Thymus (tissue), 11 donors: ENCODE data around the gene TNFRSF11A. TPM values are rescaled to one million over a fixed set of nuclear protein-coding genes. Genes with fewer than 3 reads are reported as not detected.

Experiments
- DNase-seq, 9 donors: peaks; one replicate each; pipeline ENCODE4 v3.0.0-alpha.2; 2013; ENCODE audit warnings: low spot score in 9 of 9, low read depth in 6 of 9, missing footprints in 1 of 9
- H3K27ac ChIP-seq, 2 donors: one replicate each; pipeline ENCODE4 v1.5.1; 2013; ENCODE audit warnings: control low read depth in 1 of 2, low read depth in 1 of 2, low read length in 1 of 2, mild to moderate bottlenecking in 1 of 2, moderate library complexity in 1 of 2
- H3K27me3 ChIP-seq, 2 donors: one replicate each; pipeline ENCODE4 v1.5.1; 2013; ENCODE audit warnings: low read length in 1 of 2; ENCODE audit not compliant: control insufficient read depth in 2 of 2, insufficient read depth in 1 of 2
- H3K36me3 ChIP-seq, 2 donors: one replicate each; pipeline ENCODE4 v1.5.1; 2013; ENCODE audit warnings: low read length in 1 of 2, mild to moderate bottlenecking in 1 of 2, moderate library complexity in 1 of 2; ENCODE audit not compliant: control insufficient read depth in 2 of 2, insufficient read depth in 2 of 2
- H3K4me1 ChIP-seq, 2 donors: one replicate each; pipeline ENCODE4 v1.5.1; 2013; ENCODE audit warnings: low read length in 2 of 2; ENCODE audit not compliant: control insufficient read depth in 2 of 2, insufficient read depth in 2 of 2
- H3K4me3 ChIP-seq, 2 donors: one replicate each; pipeline ENCODE4 v1.5.1; 2013; ENCODE audit warnings: low read length in 2 of 2, control low read depth in 1 of 2, mild to moderate bottlenecking in 1 of 2
- H3K9me3 ChIP-seq, 2 donors: one replicate each; pipeline ENCODE4 v1.5.1; 2013; ENCODE audit warnings: low read length in 1 of 2, mild to moderate bottlenecking in 1 of 2; ENCODE audit not compliant: control insufficient read depth in 2 of 2, insufficient read depth in 1 of 2
- WGBS: extraction: QIAGEN DNeasy Blood & Tissue Kit; methylation state at CpG from one replicate; pipeline ENCODE4 v1.1.7; 2013; 5-methylcytosine and 5-hydroxymethylcytosine counted together
- polyA plus RNA-seq: library from polyadenylated mRNA; stranded (reverse); fragments of 200-250 nt; gene quantifications from one replicate; pipeline ENCODE4 v1.2.3, GENCODE V29; 2013
- total RNA-seq: library from RNA; stranded (reverse); fragments of 120-200 nt; gene quantifications from one replicate; pipeline ENCODE4 v1.2.4, GENCODE V29; 2013
- donor health status: healthy.

The TNFRSF11A gene
- total and polyA plus RNA-seq, 2 donors, result 3.6 to 5.4 TPM

- 43% methylated on average over 15 of the region's 15 CpGs for WGBS
- Histone ChIP-seq H3K27ac (no peak overlapping the region), H3K9me3 (no peaks in the 10 kb centered on the region), H3K27me3 (peaks cover 26 to 48% of the 10 kb centered on the region in 2 donors), H3K36me3 (no peaks in the 10 kb centered on the region), H3K4me3 (no peak overlapping the region), H3K4me1 (peaks cover 9 to 26% of the 10 kb centered on the region in 2 donors)
- peak in 2 of 9 donors; percentile 46 to 50 for DNase-seq
These were observed 4.8 kb downstream of the TNFRSF11A start for GRCh38 chr18:62329691-62330454.

- Histone ChIP-seq H3K36me3 (no peaks in the 10 kb centered on the region), H3K27ac (no peak overlapping the region), H3K27me3 (peaks cover 18 to 42% of the 10 kb centered on the region in 2 donors), H3K4me1 (peaks cover 5 to 24% of the 10 kb centered on the region in 2 donors), H3K9me3 (no peaks in the 10 kb centered on the region), H3K4me3 (no peak overlapping the region)
- WGBS, result 96% methylated on average over 7 of the region's 7 CpGs
- no peak for DNase-seq
These were observed 5.5 kb downstream of the TNFRSF11A start for GRCh38 chr18:62330650-62331049.

- peaks cover 13 to 31% of the 10 kb centered on the region in 2 donors for H3K27me3 ChIP-seq
- H3K36me3 ChIP-seq, result no peaks in the 10 kb centered on the region
- H3K27ac ChIP-seq, result no peak overlapping the region
- peaks cover 0 to 17% of the 10 kb centered on the region in 2 donors for H3K4me1 ChIP-seq
- DNase-seq, result no peak
- 91% methylated on average over 8 of the region's 8 CpGs for WGBS
- no peak overlapping the region for H3K4me3 ChIP-seq
- no peaks in the 10 kb centered on the region for H3K9me3 ChIP-seq
These were observed 6.7 kb downstream of the TNFRSF11A start for GRCh38 chr18:62331581-62332356.

GRCh38 chr18:62332431-62332830 is 7.3 kb downstream of the TNFRSF11A start:
- no peaks in the 10 kb centered on the region for H3K9me3 ChIP-seq
- H3K27ac ChIP-seq, result no peak overlapping the region
- WGBS, result 40% methylated on average over 3 of the region's 3 CpGs
- no peak for DNase-seq
- H3K4me1 ChIP-seq, result peaks cover 0 to 17% of the 10 kb centered on the region in 2 donors
- H3K36me3 ChIP-seq, result no peaks in the 10 kb centered on the region
- peaks cover 7 to 24% of the 10 kb centered on the region in 2 donors for H3K27me3 ChIP-seq
- no peak overlapping the region for H3K4me3 ChIP-seq

GRCh38 chr18:62332964-62333695 is 8.0 kb downstream of the TNFRSF11A start:
- H3K36me3 ChIP-seq, result no peaks in the 10 kb centered on the region
- H3K27ac ChIP-seq, result no peak overlapping the region
- 92% methylated on average over 13 of the region's 13 CpGs for WGBS
- DNase-seq, result no peak
- H3K27me3 ChIP-seq, result peaks cover 5 to 19% of the 10 kb centered on the region in 2 donors
- peaks cover 0 to 17% of the 10 kb centered on the region in 2 donors for H3K4me1 ChIP-seq
- no peaks in the 10 kb centered on the region for H3K9me3 ChIP-seq
- H3K4me3 ChIP-seq, result no peak overlapping the region

- no peak for DNase-seq
- H3K36me3 ChIP-seq, result no peaks in the 10 kb centered on the region
- 92% methylated on average over 8 of the region's 8 CpGs for WGBS
- peaks cover 0 to 15% of the 10 kb centered on the region in 2 donors for H3K27me3 ChIP-seq
- H3K9me3 ChIP-seq, result no peaks in the 10 kb centered on the region
- H3K4me1 ChIP-seq, result peaks cover 0 to 20% of the 10 kb centered on the region in 2 donors
- H3K4me3 ChIP-seq, result no peak overlapping the region
- H3K27ac ChIP-seq, result no peak overlapping the region
These were observed 9.0 kb downstream of the TNFRSF11A start for GRCh38 chr18:62334120-62334519.

- H3K4me1 ChIP-seq, result peaks cover 0 to 7% of the 10 kb centered on the region in 2 donors
- no peak overlapping the region for H3K27ac ChIP-seq
- 89% methylated on average over 5 of the region's 5 CpGs for WGBS
- H3K36me3 ChIP-seq, result no peaks in the 10 kb centered on the region
- no peak overlapping the region for H3K4me3 ChIP-seq
- no peak for DNase-seq
- H3K9me3 ChIP-seq, result no peaks in the 10 kb centered on the region
- peaks cover 0 to 4% of the 10 kb centered on the region in 2 donors for H3K27me3 ChIP-seq
These were observed 10.4 kb downstream of the TNFRSF11A start for GRCh38 chr18:62335494-62335893.

GRCh38 chr18:62336618-62337017 is 11.5 kb downstream of the TNFRSF11A start:
- H3K9me3 ChIP-seq, result no peaks in the 10 kb centered on the region
- whole genome bisulfite sequencing, result 97% methylated on average over 5 of the region's 5 CpGs

More at GRCh38 chr18:62336618-62337017, 11.5 kb downstream of the TNFRSF11A start:
- Histone ChIP-seq H3K27ac (no peak overlapping the region), H3K4me1 (peaks cover 0 to 5% of the 10 kb centered on the region in 2 donors), H3K36me3 (no peaks in the 10 kb centered on the region), H3K27me3 (peaks cover 0 to 3% of the 10 kb centered on the region in 2 donors), H3K4me3 (no peak overlapping the region)
- DNase-seq, result no peak
